OCI-LY3 (cell line): ENCODE measurements around the gene CMC2.

ENCODE experiments used
- H2AFZ ChIP-seq: fragments of 200-600, 300-600 bp; shearing (Covaris generic); 2 replicates; pipeline ENCODE4 v1.6.0; 2014; ENCODE audit warnings: antibody characterized with exemption, low read depth, low read length
- H3K27ac ChIP-seq: fragments of 200-600, 300-600 bp; sonication (generic); 2 replicates; pipeline ENCODE4 v1.5.1; 2014; ENCODE audit warnings: mild to moderate bottlenecking, low read length, moderate library complexity, mixed read lengths
- H3K27me3 ChIP-seq: fragments of 200-600, 300-600 bp; sonication (generic); 2 replicates; pipeline ENCODE4 v1.6.1; 2014; ENCODE audit warnings: low read depth, low read length, mixed read lengths
- H3K36me3 ChIP-seq: fragments of 200-600, 300-600 bp; sonication (generic); replicated peaks from 2 replicates; pipeline ENCODE3; 2014; ENCODE audit warnings: low read depth, low read length, mixed read lengths
- H3K4me1 ChIP-seq: fragments of 300-600, 200-600 bp; sonication (generic); 2 replicates; pipeline ENCODE4 v1.6.1; 2014; ENCODE audit warnings: low read length, mixed read lengths
- H3K4me2 ChIP-seq: fragments of 200-600, 300-600 bp; sonication (generic); 2 replicates; pipeline ENCODE4 v1.6.1; 2014; ENCODE audit warnings: low read length, mixed read lengths
- H3K4me3 ChIP-seq: fragments of 300-600, 200-600 bp; sonication (generic); 2 replicates; pipeline ENCODE4 v1.5.1; 2014; ENCODE audit warnings: antibody characterized with exemption, mild to moderate bottlenecking, low read length, moderate library complexity
- H3K79me2 ChIP-seq: fragments of 300-600, 200-600 bp; shearing (Covaris generic); 2 replicates; pipeline ENCODE4 v1.6.1; 2014; ENCODE audit warnings: mild to moderate bottlenecking, low read length, mixed read lengths
- H3K9ac ChIP-seq: fragments of 300-600, 200-600 bp; shearing (Covaris generic); 2 replicates; pipeline ENCODE4 v1.6.0; 2014; ENCODE audit warnings: mild to moderate bottlenecking, low read length, moderate library complexity
- H3K9me3 ChIP-seq: fragments of 200-600, 300-600 bp; shearing (Covaris generic); 2 replicates; pipeline ENCODE4 v1.6.1; 2014; ENCODE audit warnings: low read length, mixed read lengths; ENCODE audit not compliant: insufficient read depth
- H4K20me1 ChIP-seq: fragments of 200-600, 300-600 bp; sonication (generic); 2 replicates; pipeline ENCODE4 v1.6.1; 2016; ENCODE audit warnings: low read length, mixed read lengths; ENCODE audit not compliant: insufficient read depth
- CTCF ChIP-seq: fragments of 200-600, 300-600 bp; sonication (generic); IDR thresholded peaks from 2 replicates; pipeline ENCODE4 v1.5.1; 2014; ENCODE audit warnings: antibody characterized with exemption, low read length, low read depth
- EZH2phosphoT487 ChIP-seq: fragments of 200-600 bp; shearing (Covaris generic); IDR thresholded peaks from 2 replicates; pipeline ENCODE4 v1.6.1; 2018; ENCODE audit warnings: antibody characterized with exemption, mixed run types, low read depth

The CMC2 gene

GRCh38 chr16:80947708-80948625, 58.7 kb downstream of the CMC2 start:
- Histone ChIP-seq H3K9me3 (no peaks in the 10 kb centered on the region), H3K4me1 (0 out of 2 replicates have a peak, but pooled peaks cover 2% of the 10 kb centered on the region), H3K36me3 (no peaks in the 10 kb centered on the region), H3K4me3 (no peak overlapping the region), H3K27me3 (peaks cover 18% of the 10 kb centered on the region), H3K79me2 (no peaks in the 10 kb centered on the region), H3K4me2 (no peak overlapping the region), H3K27ac (no peak overlapping the region), H4K20me1 (no peaks in the 10 kb centered on the region), H2AFZ (no peak overlapping the region), H3K9ac (no peak overlapping the region)
- TF ChIP-seq EZH2phosphoT487 (no peak), CTCF (no peak)

GRCh38 chr16:80947239-80947638, 59.4 kb downstream of the CMC2 start:
- TF ChIP-seq EZH2phosphoT487 (no peak), CTCF (no peak)
- Histone ChIP-seq H3K27me3 (peaks cover 18% of the 10 kb centered on the region), H2AFZ (no peak overlapping the region), H3K36me3 (no peaks in the 10 kb centered on the region), H3K4me3 (no peak overlapping the region), H3K9me3 (no peaks in the 10 kb centered on the region), H3K4me2 (no peak overlapping the region), H3K79me2 (no peaks in the 10 kb centered on the region), H3K27ac (no peak overlapping the region), H3K4me1 (0 out of 2 replicates have a peak, but pooled peaks cover 2% of the 10 kb centered on the region), H4K20me1 (no peaks in the 10 kb centered on the region), H3K9ac (no peak overlapping the region)

- Histone ChIP-seq H3K9me3 (no peaks in the 10 kb centered on the region), H3K4me2 (no peak overlapping the region), H3K27me3 (peaks cover 18% of the 10 kb centered on the region), H3K9ac (no peak overlapping the region), H3K27ac (no peak overlapping the region), H4K20me1 (no peaks in the 10 kb centered on the region), H3K36me3 (no peaks in the 10 kb centered on the region), H2AFZ (no peak overlapping the region), H3K4me1 (0 out of 2 replicates have a peak, but pooled peaks cover 2% of the 10 kb centered on the region), H3K79me2 (no peaks in the 10 kb centered on the region), H3K4me3 (no peak overlapping the region)
- no peak for TF ChIP-seq CTCF
- no peak for TF ChIP-seq EZH2phosphoT487
These were observed 60.2 kb downstream of the CMC2 start for GRCh38 chr16:80946481-80946880.

DNA sequence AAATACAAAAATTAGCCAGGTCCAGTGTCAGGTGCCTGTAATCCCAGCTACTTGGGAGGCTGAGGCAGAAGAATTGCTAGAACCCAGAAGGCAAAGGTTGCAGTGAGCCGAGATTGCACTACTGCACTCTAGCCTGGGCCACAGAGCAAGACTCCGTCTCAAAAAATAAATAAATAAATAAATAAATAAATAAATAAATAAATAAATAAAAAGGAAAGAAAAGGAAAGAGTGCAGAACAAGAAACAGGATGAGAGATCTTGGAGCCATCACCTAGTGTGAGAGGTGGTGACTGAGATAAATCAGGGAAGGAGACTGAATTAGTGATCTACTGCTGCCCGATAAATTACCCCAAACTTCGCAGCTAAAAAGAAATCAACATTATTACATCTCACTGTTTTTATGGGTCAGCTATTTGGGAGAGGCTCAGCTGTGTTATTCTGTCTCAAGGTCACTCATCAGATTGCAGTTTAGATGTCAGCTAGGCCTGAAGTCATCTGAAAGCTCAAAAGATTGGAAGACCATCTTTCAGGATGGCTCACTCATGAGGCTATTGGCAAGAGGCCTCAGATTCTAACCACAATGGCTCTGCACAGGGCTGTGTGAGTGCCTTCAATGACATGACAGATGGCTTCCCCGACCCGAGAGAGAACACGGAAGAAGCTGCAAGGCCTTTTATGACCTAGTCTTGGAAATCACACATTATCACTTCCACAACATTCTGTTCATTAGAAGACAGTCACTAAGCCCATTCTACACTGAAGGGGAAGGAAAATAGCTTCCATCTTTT, 66.4 kb downstream of the CMC2 start:
- Histone ChIP-seq H3K27me3 (0 out of 2 replicates have a peak, but pooled peaks cover 2% of the 10 kb centered on the region), H3K27ac (no peak overlapping the region), H3K36me3 (no peaks in the 10 kb centered on the region), H3K79me2 (no peaks in the 10 kb centered on the region), H3K9ac (no peak overlapping the region), H3K9me3 (no peaks in the 10 kb centered on the region), H2AFZ (no peak overlapping the region), H3K4me2 (no peak overlapping the region), H3K4me1 (no peaks in the 10 kb centered on the region), H4K20me1 (no peaks in the 10 kb centered on the region), H3K4me3 (no peak overlapping the region)
- no peak for TF ChIP-seq CTCF
- no peak for TF ChIP-seq EZH2phosphoT487
